HepG2 (cell line): Measurements from ENCODE around the gene FPR3. TPM values are rescaled to one million over a fixed set of nuclear protein-coding genes. Genes with fewer than 3 reads are reported as not detected.

ENCODE experiments used
- ATAC-seq: fragments of 200-7000 bp; cut with Tn5 transposase; 3 replicates; pipeline ENCODE4 v1.9.1; 2020; ENCODE audit warnings: mild to moderate bottlenecking, moderate library complexity
- BruUV-seq: library from RNA; stranded (reverse); fragments of 400-500 nt; replicated peaks from 2 replicates; lab custom pipeline; 2021; lab: Mats Ljungman, UMichigan
- CTCF ChIA-PET: fragments of 300-600 bp; formaldehyde crosslinking; extraction: SDS; loops from one replicate; lab custom pipeline; 2021; ENCODE audit warnings: low total read pairs, inconsistent platforms, low intra/inter-chr PET ratio; lab: Yijun Ruan, JAX
- POLR2A ChIA-PET: fragments of 350-600 bp; sonication (Branson Sonifier 250); formaldehyde crosslinking; loops from one replicate; lab custom pipeline; 2020; ENCODE audit warnings: antibody characterized with exemption, inconsistent platforms; lab: Yijun Ruan, JAX
- DNase-seq: peaks from one replicate; pipeline ENCODE4 v3.0.0-alpha.2; 2015; ENCODE audit warnings: low spot score
- FAIRE-seq: peaks from 3 replicates; lab custom pipeline; 2011; peaks lifted over from hg19 to GRCh38; lab: Jason Lieb, UNC
- H2AFZ ChIP-seq: one replicate; pipeline ENCODE4 v1.6.1; 2011; ENCODE audit warnings: low read length, inconsistent platforms
- H3K27ac ChIP-seq: fragments of 300-600 bp; 3 replicates; pipeline ENCODE4 v1.8.0; 2011; ENCODE audit warnings: mixed run types, mild to moderate bottlenecking, mixed read lengths, low read length, inconsistent platforms; ENCODE audit not compliant: insufficient read depth; ENCODE audit errors: extremely low read length
- H3K27me3 ChIP-seq, 2 experiments: fragments of 200-600 bp in 1 of 2; 2 replicates in 1 of 2; 3 replicates in 1 of 2; pipeline versions ENCODE4 v1.6.0 to v1.8.0; 2011; ENCODE audit warnings: low read length in 2 of 2, mild to moderate bottlenecking in 2 of 2, moderate library complexity in 2 of 2, inconsistent platforms in 1 of 2; ENCODE audit not compliant: insufficient read depth in 2 of 2, control insufficient read depth in 1 of 2
- H3K36me3 ChIP-seq, 2 experiments: fragments of 200-600 bp in 1 of 2; replicated peaks in 1 of 2; 2 replicates in 1 of 2; 3 replicates in 1 of 2; pipeline versions ENCODE4 v1.5.1 to v1.8.0; 2011; ENCODE audit warnings: low read length in 2 of 2, inconsistent platforms in 1 of 2; ENCODE audit not compliant: insufficient read depth in 2 of 2, control insufficient read depth in 1 of 2
- H3K4me1 ChIP-seq: 2 replicates; pipeline ENCODE4 v1.5.1; 2012; ENCODE audit warnings: low read length, inconsistent platforms; ENCODE audit not compliant: insufficient read depth
- H3K4me2 ChIP-seq: 2 replicates; pipeline ENCODE4 v1.6.0; 2011; ENCODE audit warnings: low read depth, low read length, inconsistent platforms
- H3K4me3 ChIP-seq, 3 experiments: fragments of 200-600 bp in 1 of 3; sonication (generic), shearing (Covaris generic) in 1 of 3; replicated peaks in 1 of 3; 2 replicates each; pipeline ENCODE4 v1.5.1; 2011 to 2016; ENCODE audit warnings: low read length in 3 of 3, inconsistent platforms in 2 of 3, low read depth in 2 of 3, mild to moderate bottlenecking in 2 of 3, control low read depth in 1 of 3, mixed read lengths in 1 of 3; ENCODE audit not compliant: insufficient read depth in 1 of 3
- H3K79me2 ChIP-seq: one replicate; pipeline ENCODE4 v1.6.1; 2011; ENCODE audit warnings: low read length, inconsistent platforms; ENCODE audit not compliant: insufficient read depth
- H3K9ac ChIP-seq: 2 replicates; pipeline ENCODE4 v1.6.0; 2011; ENCODE audit warnings: mild to moderate bottlenecking, low read depth, low read length, inconsistent platforms; ENCODE audit not compliant: insufficient read depth
- H3K9me3 ChIP-seq: 2 replicates; pipeline ENCODE4 v1.5.1; 2012; ENCODE audit warnings: mild to moderate bottlenecking, low read length
- H4K20me1 ChIP-seq: 2 replicates; pipeline ENCODE4 v1.6.0; 2011; ENCODE audit warnings: inconsistent platforms, mild to moderate bottlenecking, low read length, moderate library complexity; ENCODE audit not compliant: insufficient read depth
- ELF1 ChIP-seq: sonication (generic); formaldehyde crosslinking; IDR thresholded peaks from 2 replicates; pipeline ENCODE4 v1.4.0; 2020; ENCODE audit warnings: missing genetic modification reagents
- MIER2 ChIP-seq: IDR thresholded peaks from 2 replicates; pipeline ENCODE4 v1.6.1; 2016; ENCODE audit warnings: missing biosample characterization, missing genetic modification reagents
- NFIC ChIP-seq: IDR thresholded peaks from 2 replicates; pipeline ENCODE4 v1.6.1; 2012; ENCODE audit warnings: mild to moderate bottlenecking, low read length, inconsistent platforms
- RFX1 ChIP-seq: fragments of 450-650 bp; IDR thresholded peaks from 2 replicates; pipeline ENCODE4 v1.6.1; 2017
- SAFB2 ChIP-seq: sonication (generic); formaldehyde crosslinking; IDR thresholded peaks from 2 replicates; pipeline ENCODE4 v1.5.1; 2020; ENCODE audit warnings: missing genetic modification reagents, low read depth, mild to moderate bottlenecking, borderline replicate concordance
- TAF15 ChIP-seq: fragments of 200-400 bp; formaldehyde crosslinking; IDR thresholded peaks from one replicate; pipeline ENCODE4 v1.6.1; 2018; ENCODE audit warnings: mild to moderate bottlenecking, low read depth, low read length; ENCODE audit not compliant: poor library complexity, severe bottlenecking
- ZNF10 ChIP-seq: sonication (generic); formaldehyde crosslinking; IDR thresholded peaks from 2 replicates; pipeline ENCODE4 v1.4.0; 2020; ENCODE audit warnings: mild to moderate bottlenecking, low read depth, missing genetic modification reagents, borderline replicate concordance
- ZNF317 ChIP-seq: sonication (generic); formaldehyde crosslinking; IDR thresholded peaks from 2 replicates; pipeline ENCODE4 v1.5.0; 2020; ENCODE audit warnings: mild to moderate bottlenecking, missing genetic modification reagents
- ZNF451 ChIP-seq: sonication (generic); formaldehyde crosslinking; IDR thresholded peaks from 2 replicates; pipeline ENCODE4 v1.5.0; 2020; ENCODE audit warnings: mild to moderate bottlenecking, missing genetic modification reagents
- ZNF468 ChIP-seq: sonication (generic); formaldehyde crosslinking; IDR thresholded peaks from 2 replicates; pipeline ENCODE4 v1.8.0; 2022; ENCODE audit warnings: mild to moderate bottlenecking, moderate library complexity, missing genetic modification reagents
- ZNF720 ChIP-seq: sonication (generic); formaldehyde crosslinking; IDR thresholded peaks from 2 replicates; pipeline ENCODE4 v1.4.0; 2020; ENCODE audit warnings: missing genetic modification reagents
- ZSCAN25 ChIP-seq: sonication (generic); formaldehyde crosslinking; IDR thresholded peaks from 2 replicates; pipeline ENCODE4 v1.8.0; 2022; ENCODE audit warnings: mild to moderate bottlenecking, missing genetic modification reagents
- WGBS: methylation state at CpG from one replicate; pipeline ENCODE4 v1.1.6; 2017; ENCODE audit warnings: low lambda C conversion rate; 5-methylcytosine and 5-hydroxymethylcytosine counted together
- in situ Hi-C: cut with HindIII; loops from 2 replicates; pipeline ENCODE4 v1.10.0; 2017; ENCODE audit warnings: low pct_unique_long_range_greater_than_20kb; ENCODE audit not compliant: extremely low pct_ligation_motif_present
- intact Hi-C: fragments of 100-400 bp; cut with micrococcal nuclease; formaldehyde crosslinking; loops from one replicate; pipeline ENCODE4 v1.10.0; 2022; ENCODE audit not compliant: unreplicated experiment
- polyA plus RNA-seq, 8 experiments: library from polyadenylated mRNA; depleted of rRNA in 3 of 8; stranded (reverse) in 7 of 8; unstranded in 1 of 8; fragments of >200 nt; fragmentation: Illumina TruSeq in 4 of 8; extraction: Trizol in 4 of 8; gene quantifications; 2 replicates each; pipeline versions ENCODE4 v1.2.1 to v1.2.3, GENCODE V29; 2011 to 2016; ENCODE audit warnings: low read depth in 4 of 8, missing spikeins in 1 of 8, mixed read lengths in 1 of 8; ENCODE audit not compliant: insufficient read depth in 1 of 8
- total RNA-seq, 5 experiments: library from RNA; depleted of rRNA; stranded (reverse); fragments of >200 nt; fragmentation: Illumina TruSeq; extraction: Trizol; gene quantifications; 2 replicates each; pipeline ENCODE4 v1.2.3, GENCODE V29; 2016; ENCODE audit warnings: low read depth in 1 of 5
- TF ChIP-seq, protein P1 (sequence below): sonication (generic); formaldehyde crosslinking; IDR thresholded peaks from 2 replicates; pipeline ENCODE4 v1.4.0; 2020; ENCODE audit warnings: missing genetic modification reagents
- TF ChIP-seq, protein P2 (sequence below): sonication (generic); formaldehyde crosslinking; IDR thresholded peaks from 2 replicates; pipeline ENCODE4 v1.5.0; 2020; ENCODE audit warnings: mild to moderate bottlenecking, missing genetic modification reagents
- TF ChIP-seq, protein P3 (sequence below): sonication (generic); formaldehyde crosslinking; IDR thresholded peaks from 2 replicates; pipeline ENCODE4 v1.4.0; 2020; ENCODE audit warnings: missing genetic modification reagents; ENCODE audit errors: not compliant biosample characterization

FPR3 gene
- total and polyA plus RNA-seq, 2 of the 13 experiments (the other 11 are each of a cell fraction or from before 2014, with no cell fraction given), result not detected

DNA sequence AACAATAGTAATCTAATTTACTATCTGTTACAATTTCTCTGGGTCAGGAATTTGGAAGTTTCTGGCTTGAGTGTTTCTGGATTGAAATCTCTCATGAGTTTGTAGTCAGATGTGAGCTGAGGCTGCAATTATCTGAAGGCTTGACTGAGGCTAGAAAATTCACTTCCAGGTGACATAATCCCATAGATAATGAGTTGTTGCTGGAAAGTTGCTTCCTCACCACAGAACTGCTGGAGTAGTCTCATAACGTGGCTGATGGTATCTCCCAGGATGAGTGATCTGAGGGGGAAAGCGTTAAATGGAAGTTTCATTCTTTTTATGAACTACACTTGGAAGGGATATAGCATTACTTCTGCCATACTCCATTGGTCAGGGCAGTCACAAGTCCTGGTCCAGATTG lies 15.3 kb upstream of the FPR3 start:
- TF ChIP-seq, protein P1, sequence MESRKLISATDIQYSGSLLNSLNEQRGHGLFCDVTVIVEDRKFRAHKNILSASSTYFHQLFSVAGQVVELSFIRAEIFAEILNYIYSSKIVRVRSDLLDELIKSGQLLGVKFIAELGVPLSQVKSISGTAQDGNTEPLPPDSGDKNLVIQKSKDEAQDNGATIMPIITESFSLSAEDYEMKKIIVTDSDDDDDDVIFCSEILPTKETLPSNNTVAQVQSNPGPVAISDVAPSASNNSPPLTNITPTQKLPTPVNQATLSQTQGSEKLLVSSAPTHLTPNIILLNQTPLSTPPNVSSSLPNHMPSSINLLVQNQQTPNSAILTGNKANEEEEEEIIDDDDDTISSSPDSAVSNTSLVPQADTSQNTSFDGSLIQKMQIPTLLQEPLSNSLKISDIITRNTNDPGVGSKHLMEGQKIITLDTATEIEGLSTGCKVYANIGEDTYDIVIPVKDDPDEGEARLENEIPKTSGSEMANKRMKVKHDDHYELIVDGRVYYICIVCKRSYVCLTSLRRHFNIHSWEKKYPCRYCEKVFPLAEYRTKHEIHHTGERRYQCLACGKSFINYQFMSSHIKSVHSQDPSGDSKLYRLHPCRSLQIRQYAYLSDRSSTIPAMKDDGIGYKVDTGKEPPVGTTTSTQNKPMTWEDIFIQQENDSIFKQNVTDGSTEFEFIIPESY (CRISPR knock-in tag), result no peak
- no peak for TF ChIP-seq ZNF720 (CRISPR knock-in tag)
- TF ChIP-seq, all 625 proteins: peak for 0
- no peak overlapping the region for H3K9ac ChIP-seq
- no TSS peak for BruUV-seq
- no peak overlapping the region for H3K4me2 ChIP-seq
- no peaks in the 10 kb centered on the region for H3K27me3 ChIP-seq
- CTCF ChIA-PET, result no interaction called here
- H3K79me2 ChIP-seq, result no peaks in the 10 kb centered on the region
- 0% methylated on average over 2 of the region's 2 CpGs for WGBS
- no peaks in the 10 kb centered on the region for H3K36me3 ChIP-seq
- H3K9me3 ChIP-seq, result no peaks in the 10 kb centered on the region
- no peak overlapping the region for H3K4me3 ChIP-seq
- H4K20me1 ChIP-seq, result no peaks in the 10 kb centered on the region
- FAIRE-seq, result no peak
- no peak for ATAC-seq
- no peak overlapping the region for H3K27ac ChIP-seq
- in situ Hi-C loops (no loop called here), intact Hi-C loops (no loop called here)
- POLR2A ChIA-PET, result no interaction called here
- no peak overlapping the region for H2AFZ ChIP-seq
- no peaks in the 10 kb centered on the region for H3K4me1 ChIP-seq
- DNase-seq, result no peak

DNA sequence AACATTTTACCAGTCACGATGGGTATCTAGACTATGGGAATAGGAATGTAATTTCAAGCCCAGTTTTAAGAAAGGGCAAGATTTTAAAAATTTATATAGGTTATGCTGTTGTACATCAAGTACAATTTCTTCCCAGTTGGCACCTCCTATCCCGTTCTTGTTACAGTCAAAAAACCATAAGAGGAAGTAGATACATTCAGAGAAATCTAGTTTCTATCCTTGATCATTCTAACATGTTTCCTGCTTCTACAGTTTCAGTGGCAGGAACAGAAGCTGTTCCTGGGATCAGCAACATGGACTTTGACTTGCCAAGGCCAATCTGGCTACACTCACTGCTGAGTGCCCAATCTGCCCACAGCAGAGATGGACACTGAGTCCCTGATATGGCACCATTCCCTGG lies 14.7 kb upstream of the FPR3 start:
- no peaks in the 10 kb centered on the region for H3K4me1 ChIP-seq
- intact Hi-C loops (no loop called here), in situ Hi-C loops (no loop called here)
- FAIRE-seq, result no peak
- no peaks in the 10 kb centered on the region for H3K79me2 ChIP-seq
- ChIA-PET CTCF (no interaction called here), POLR2A (no interaction called here)
- no peak for DNase-seq
- no peaks in the 10 kb centered on the region for H4K20me1 ChIP-seq
- no peaks in the 10 kb centered on the region for H3K36me3 ChIP-seq
- no TSS peak for BruUV-seq
- H2AFZ ChIP-seq, result no peak overlapping the region
- TF ChIP-seq, protein P2, sequence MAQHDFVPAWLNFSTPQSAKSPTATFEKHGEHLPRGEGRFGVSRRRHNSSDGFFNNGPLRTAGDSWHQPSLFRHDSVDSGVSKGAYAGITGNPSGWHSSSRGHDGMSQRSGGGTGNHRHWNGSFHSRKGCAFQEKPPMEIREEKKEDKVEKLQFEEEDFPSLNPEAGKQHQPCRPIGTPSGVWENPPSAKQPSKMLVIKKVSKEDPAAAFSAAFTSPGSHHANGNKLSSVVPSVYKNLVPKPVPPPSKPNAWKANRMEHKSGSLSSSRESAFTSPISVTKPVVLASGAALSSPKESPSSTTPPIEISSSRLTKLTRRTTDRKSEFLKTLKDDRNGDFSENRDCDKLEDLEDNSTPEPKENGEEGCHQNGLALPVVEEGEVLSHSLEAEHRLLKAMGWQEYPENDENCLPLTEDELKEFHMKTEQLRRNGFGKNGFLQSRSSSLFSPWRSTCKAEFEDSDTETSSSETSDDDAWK (CRISPR knock-in tag), result no peak
- TF ChIP-seq, protein P3, sequence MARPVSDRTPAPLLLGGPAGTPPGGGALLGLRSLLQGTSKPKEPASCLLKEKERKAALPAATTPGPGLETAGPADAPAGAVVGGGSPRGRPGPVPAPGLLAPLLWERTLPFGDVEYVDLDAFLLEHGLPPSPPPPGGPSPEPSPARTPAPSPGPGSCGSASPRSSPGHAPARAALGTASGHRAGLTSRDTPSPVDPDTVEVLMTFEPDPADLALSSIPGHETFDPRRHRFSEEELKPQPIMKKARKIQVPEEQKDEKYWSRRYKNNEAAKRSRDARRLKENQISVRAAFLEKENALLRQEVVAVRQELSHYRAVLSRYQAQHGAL (CRISPR knock-in tag), result no peak
- no peak for TF ChIP-seq ZSCAN25 (CRISPR knock-in tag)
- TF ChIP-seq RFX1, result no peak
- TF ChIP-seq TAF15, result no peak
- TF ChIP-seq ZNF468 (CRISPR knock-in tag), result no peak
- no peak for TF ChIP-seq ZNF451 (CRISPR knock-in tag)
- TF ChIP-seq NFIC, result no peak
- no peak for TF ChIP-seq ZNF317
- TF ChIP-seq SAFB2, result no peak
- TF ChIP-seq MIER2 (CRISPR knock-in tag), result no peak
- TF ChIP-seq ZNF10 (CRISPR knock-in tag), result no peak
- TF ChIP-seq ELF1 (CRISPR knock-in tag), result no peak
- H3K9me3 ChIP-seq, result no peaks in the 10 kb centered on the region
- H3K4me2 ChIP-seq, result no peak overlapping the region
- no peaks in the 10 kb centered on the region for H3K27me3 ChIP-seq
- no peak overlapping the region for H3K9ac ChIP-seq
- H3K4me3 ChIP-seq, result no peak overlapping the region
- ATAC-seq, result no peak
- 0% methylated on average over 2 of the region's 2 CpGs for WGBS
- no peak overlapping the region for H3K27ac ChIP-seq
